GM12878 (cell line): Measurements from ENCODE around the gene ADRB1. TPM values are rescaled to one million over a fixed set of nuclear protein-coding genes. Genes with fewer than 3 reads are reported as not detected.

Experiments
- ATAC-seq: fragments of 200-7000 bp; cut with Tn5 transposase; 3 replicates; pipeline ENCODE4 v1.9.1; 2020; ENCODE audit warnings: mild to moderate bottlenecking, moderate library complexity
- BruUV-seq: library from RNA; stranded (reverse); fragments of 400-500 nt; replicated peaks from 2 replicates; lab custom pipeline; 2021; lab: Mats Ljungman, UMichigan
- CTCF ChIA-PET: fragments of 300-600 bp; sonication (Branson Sonifier 250); formaldehyde crosslinking; extraction: SDS; loops from one replicate; lab custom pipeline; 2021; ENCODE audit warnings: inconsistent platforms; lab: Yijun Ruan, JAX
- POLR2A ChIA-PET: fragments of 350-600 bp; formaldehyde crosslinking; extraction: SDS; loops from one replicate; lab custom pipeline; 2021; ENCODE audit warnings: inconsistent platforms; lab: Charles Lee
- RAD21 ChIA-PET: fragments of 300-600 bp; sonication (Branson Sonifier 250); formaldehyde crosslinking; loops from one replicate; lab custom pipeline; 2023; ENCODE audit warnings: antibody characterized with exemption; ENCODE audit not compliant: unreplicated experiment; lab: Charles Lee
- SMC1A ChIA-PET: fragments of 300-600 bp; sonication (Branson Sonifier 250); formaldehyde crosslinking; loops from one replicate; lab custom pipeline; 2023; ENCODE audit not compliant: unreplicated experiment, uncharacterized antibody; lab: Charles Lee
- DNase-seq: peaks from one replicate; pipeline ENCODE4 v3.0.0-alpha.2; 2011; ENCODE audit warnings: low read depth, low spot score
- FAIRE-seq: peaks from 3 replicates; lab custom pipeline; 2011; peaks lifted over from hg19 to GRCh38; lab: Jason Lieb, UNC
- H2AFZ ChIP-seq: 2 replicates; pipeline ENCODE4 v1.6.0; 2011; ENCODE audit warnings: low read depth, low read length, control low read depth; ENCODE audit not compliant: control insufficient read depth
- H3K27ac ChIP-seq: 2 replicates; pipeline ENCODE4 v1.5.1; 2011; ENCODE audit warnings: control low read depth; ENCODE audit not compliant: control insufficient read depth, insufficient read depth
- H3K27me3 ChIP-seq, 2 experiments: replicated peaks in 1 of 2; 2 replicates each; pipeline versions ENCODE4 v1.6.0 to v1.6.1; 2011; ENCODE audit warnings: low read length in 1 of 2; ENCODE audit not compliant: control insufficient read depth in 2 of 2, insufficient read depth in 2 of 2
- H3K36me3 ChIP-seq, 2 experiments: 2 replicates each; pipeline ENCODE4 v1.5.1; 2011; ENCODE audit warnings: low read length in 1 of 2; ENCODE audit not compliant: control insufficient read depth in 2 of 2, insufficient read depth in 2 of 2
- H3K4me1 ChIP-seq: 2 replicates; pipeline ENCODE4 v1.6.1; 2011; ENCODE audit warnings: mild to moderate bottlenecking, low read length, moderate library complexity, mixed read lengths; ENCODE audit not compliant: control insufficient read depth, insufficient read depth
- H3K4me2 ChIP-seq: 2 replicates; pipeline ENCODE4 v1.6.0; 2011; ENCODE audit warnings: control low read depth; ENCODE audit not compliant: control insufficient read depth, insufficient read depth
- H3K4me3 ChIP-seq: fragments of 200-600 bp; sonication (generic); 2 replicates; pipeline ENCODE4 v1.5.1; 2016
- H3K79me2 ChIP-seq: 2 replicates; pipeline ENCODE4 v1.6.0; 2011; ENCODE audit warnings: low read length; ENCODE audit not compliant: control insufficient read depth, insufficient read depth
- H3K9ac ChIP-seq: 2 replicates; pipeline ENCODE4 v1.8.0; 2011; ENCODE audit warnings: low read length, control low read depth, mixed read lengths; ENCODE audit not compliant: control insufficient read depth, insufficient read depth
- H3K9me3 ChIP-seq: replicated peaks from 3 replicates; pipeline ENCODE4 v1.5.1; 2011; ENCODE audit warnings: mild to moderate bottlenecking, low read length; ENCODE audit not compliant: control insufficient read depth, insufficient read depth
- H4K20me1 ChIP-seq: 2 replicates; pipeline ENCODE4 v1.6.0; 2011; ENCODE audit not compliant: control insufficient read depth, insufficient read depth
- BRCA1 ChIP-seq: IDR thresholded peaks from 2 replicates; pipeline ENCODE4 v1.6.1; 2011; ENCODE audit warnings: low read depth, low read length, improper control_type of control experiment
- CBFB ChIP-seq: IDR thresholded peaks from 2 replicates; pipeline ENCODE4 v1.6.1; 2016; ENCODE audit warnings: antibody characterized with exemption, low read depth
- CBX5 ChIP-seq: sonication (generic); IDR thresholded peaks from 2 replicates; pipeline ENCODE4 v1.6.1; 2016; ENCODE audit warnings: low read depth, moderate library complexity, mild to moderate bottlenecking, inconsistent platforms
- ETV6 ChIP-seq, 2 experiments: fragments of 450-650 bp in 1 of 2; IDR thresholded peaks in 1 of 2; conservative IDR thresholded peaks in 1 of 2; 2 replicates each; pipeline ENCODE4 v1.6.1; 2014; ENCODE audit warnings: antibody characterized with exemption in 1 of 2, borderline replicate concordance in 1 of 2, low read depth in 1 of 2, mild to moderate bottlenecking in 1 of 2, moderate library complexity in 1 of 2
- HDGF ChIP-seq: fragments of 450-650 bp; IDR thresholded peaks from 2 replicates; pipeline ENCODE4 v1.6.1; 2016; ENCODE audit warnings: antibody characterized with exemption
- JUND ChIP-seq: IDR thresholded peaks from 2 replicates; pipeline ENCODE4 v1.6.1; 2012; ENCODE audit warnings: low read depth, mild to moderate bottlenecking, low read length, improper control_type of control experiment, moderate library complexity
- MLLT1 ChIP-seq: fragments of 450-650 bp; IDR thresholded peaks from 2 replicates; pipeline ENCODE4 v1.6.1; 2016; ENCODE audit warnings: mild to moderate bottlenecking
- MXI1 ChIP-seq: fragments of 150-350 bp; IDR thresholded peaks from 2 replicates; pipeline ENCODE4 v1.6.1; 2011; ENCODE audit warnings: low read depth, mild to moderate bottlenecking, inconsistent platforms, low read length, improper control_type of control experiment
- NFIC ChIP-seq: IDR thresholded peaks from 2 replicates; pipeline ENCODE4 v1.6.1; 2012; ENCODE audit warnings: low read depth, mild to moderate bottlenecking, inconsistent platforms, low read length, moderate library complexity
- PML ChIP-seq: IDR thresholded peaks from 2 replicates; pipeline ENCODE4 v1.6.1; 2012; ENCODE audit warnings: low read length, inconsistent platforms
- RAD51 ChIP-seq: fragments of 450-650 bp; IDR thresholded peaks from 2 replicates; pipeline ENCODE4 v1.6.1; 2016; ENCODE audit warnings: moderate library complexity, mild to moderate bottlenecking, inconsistent platforms
- RBBP5 ChIP-seq: fragments of 200-600 bp; sonication (generic); conservative IDR thresholded peaks from 2 replicates; pipeline ENCODE4 v1.6.1; 2016
- USF2 ChIP-seq: IDR thresholded peaks from 2 replicates; pipeline ENCODE4 v1.6.1; 2011; ENCODE audit warnings: low read depth, low read length, improper control_type of control experiment, borderline replicate concordance
- WRNIP1 ChIP-seq: IDR thresholded peaks from 2 replicates; pipeline ENCODE4 v1.6.1; 2011; ENCODE audit warnings: low read depth, low read length, improper control_type of control experiment, borderline replicate concordance
- ZNF207 ChIP-seq: fragments of 450-650 bp; IDR thresholded peaks from 2 replicates; pipeline ENCODE4 v1.6.1; 2014; ENCODE audit warnings: antibody characterized with exemption, mild to moderate bottlenecking, borderline replicate concordance
- WGBS: methylation state at CpG from one replicate; pipeline ENCODE4 v1.1.6; 2016; ENCODE audit warnings: low lambda C conversion rate; ENCODE audit not compliant: insufficient replicate concordance, insufficient coverage; ENCODE audit errors: missing lambda C conversion rate; 5-methylcytosine and 5-hydroxymethylcytosine counted together
- in situ Hi-C: fragments of 300-500 bp; cut with MboI; formaldehyde crosslinking; loops from 9 replicates; pipeline ENCODE4 v1.14.3; 2018; ENCODE audit warnings: mixed read lengths
- intact Hi-C: fragments of 100-400 bp; cut with micrococcal nuclease; formaldehyde crosslinking; loops from one replicate; pipeline ENCODE4 v1.14.2; 2022; ENCODE audit not compliant: unreplicated experiment
- polyA plus RNA-seq, 11 experiments: library from polyadenylated mRNA; depleted of rRNA in 4 of 11; unstranded in 6 of 11; stranded (reverse) in 5 of 11; fragments of >200 nt; fragmentation: Nextera tagmentation in 4 of 11; fragmentation: Illumina TruSeq in 1 of 11; extraction: Ambion mirVana in 4 of 11; extraction: Trizol in 1 of 11; gene quantifications; 1 replicate in 1 of 11; 2 replicates in 10 of 11; pipeline versions ENCODE4 v1.2.1 to v1.2.3, GENCODE V29; 2011 to 2016; ENCODE audit warnings: inconsistent platforms in 2 of 11, missing spikeins in 2 of 11, low read depth in 1 of 11
- total RNA-seq, 4 experiments: library from RNA; depleted of rRNA in 3 of 4; stranded (reverse); fragments of >200 nt in 3 of 4; fragmentation: Illumina TruSeq in 1 of 4; extraction: Trizol in 1 of 4; gene quantifications; 2 replicates each; pipeline versions ENCODE4 v1.2.1 to v1.2.3, GENCODE V29; 2013 to 2021

ADRB1 gene
- total and polyA plus RNA-seq, 10 of the 15 experiments (the other 5 are each of a cell fraction or from before 2014, with no cell fraction given): 0.26 to 4.5 (median 1.1) TPM

DNA sequence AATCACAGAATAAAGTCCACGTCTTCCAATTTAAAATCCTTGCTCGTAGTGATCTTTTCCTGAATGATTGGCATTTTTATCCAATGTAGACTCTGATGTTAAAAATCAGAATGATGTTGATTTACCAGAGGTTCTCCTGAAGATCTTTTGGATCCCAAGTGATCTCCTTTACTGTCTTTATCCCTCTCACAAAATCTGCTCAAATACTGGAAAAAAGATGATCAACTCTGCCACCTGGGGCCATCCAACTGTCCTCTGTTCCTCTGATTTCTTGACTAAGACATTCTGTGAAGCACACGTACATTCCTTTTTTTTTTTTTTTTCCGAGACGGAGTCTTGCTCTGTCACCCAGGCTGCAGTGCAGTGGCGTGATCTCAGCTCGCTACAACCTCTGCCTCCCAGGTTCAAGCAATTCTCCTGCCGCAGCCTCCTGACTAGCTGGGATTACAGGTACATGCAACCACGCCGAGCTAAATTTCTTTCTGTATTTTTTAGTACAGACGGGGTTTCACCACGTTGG, 18.0 kb upstream of the ADRB1 start:
- Histone ChIP-seq H3K4me2 (peak overlapping the region; percentile 62; the same call in 1 of the 2 replicates), H3K4me3 (no peak overlapping the region), H3K9ac (peak overlapping the region; percentile 11; the same call in 1 of the 2 replicates), H3K4me1 (peaks cover 25% of the 10 kb centered on the region), H3K27ac (peak overlapping the region; percentile 86), H4K20me1 (no peaks in the 10 kb centered on the region), H3K36me3 (no peaks in the 10 kb centered on the region), H3K27me3 (no peaks in the 10 kb centered on the region), H3K9me3 (no peaks in the 10 kb centered on the region), H2AFZ (peak overlapping the region; percentile 45; the same call in 1 of the 2 replicates), H3K79me2 (no peaks in the 10 kb centered on the region)
- 62% methylated on average over 7 of the region's 12 CpGs for WGBS
- no TSS peak for BruUV-seq
- intact Hi-C loops (loop anchor here (2.0 to 5.0 kb wide), 3 partner anchors 67 to 171 kb away; partner anchors contain the start of genes DCLRE1A and NHLRC2), in situ Hi-C loops (no loop called here)
- FAIRE-seq (no peak), ATAC-seq (no peak), DNase-seq (no peak)
- CTCF ChIA-PET: interaction anchor here (1.2 kb wide), 1 partner anchor 70 kb away, joined by 3 read pairs; no protein-coding TSS in a partner anchor
- RAD21 ChIA-PET: interaction anchor here (0.7 to 2.9 kb wide), 9 partner anchors 10 to 167 kb away, joined by 3 to 15 read pairs (median 4); partner anchors contain the start of gene ADRB1
- POLR2A ChIA-PET: interaction anchor here (0.6 to 1.3 kb wide), 4 partner anchors 57 to 168 kb away, joined by 3 to 7 read pairs (median 4); no protein-coding TSS in a partner anchor
- SMC1A ChIA-PET: interaction anchor here (0.6 to 2.3 kb wide), 17 partner anchors 9 to 175 kb away, joined by 3 to 17 read pairs (median 5); no protein-coding TSS in a partner anchor
- TF ChIP-seq MXI1 (no peak), MLLT1 (peak; percentile 59; the same call in 1 of the 2 replicates), WRNIP1 (no peak), BRCA1 (no peak), USF2 (no peak), ZNF207 (no peak), NFIC (0 out of 2 replicates have a peak, but pooled peaks have one; percentile 23), HDGF (0 out of 2 replicates have a peak, but pooled peaks have one; percentile 19), RAD51 (no peak), CBX5 (no peak), CBFB (no peak), JUND (no peak), ETV6 (conservative IDR thresholded peaks at IDR 0.05 in 1 of 2, IDR thresholded peaks at IDR 0.05 in 1 of 2; ENCODE audit: borderline replicate concordance in 1 of 2, low read depth in 1 of 2) (no peak), RBBP5 (peak; percentile 19; the same call in 1 of the 2 replicates), PML (0 out of 2 replicates have a peak, but pooled peaks have one; percentile 6)
